HG02840 (cell line): Measurements from ENCODE around the gene CACNG6.
"Not testable (repeated sequence)": the region's sequence is repeated elsewhere in the genome, so short reads cannot be mapped to it uniquely, and the experiment has no call there.

Experiments used
- ATAC-seq: cut with Tn5 transposase; IDR thresholded peaks from one replicate; pipeline ENCODE4 v1.9.1; 2021; ENCODE audit warnings: mild to moderate bottlenecking, moderate library complexity, moderate number of reproducible peaks; ENCODE audit not compliant: unreplicated experiment, low FRiP score

The CACNG6 gene, protein sequence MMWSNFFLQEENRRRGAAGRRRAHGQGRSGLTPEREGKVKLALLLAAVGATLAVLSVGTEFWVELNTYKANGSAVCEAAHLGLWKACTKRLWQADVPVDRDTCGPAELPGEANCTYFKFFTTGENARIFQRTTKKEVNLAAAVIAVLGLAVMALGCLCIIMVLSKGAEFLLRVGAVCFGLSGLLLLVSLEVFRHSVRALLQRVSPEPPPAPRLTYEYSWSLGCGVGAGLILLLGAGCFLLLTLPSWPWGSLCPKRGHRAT

GRCh38 chr19:53991224-53992113 is at the start of gene CACNG6:
Gene CACNG6, plus strand, starts transcription at chr19:53991637. Its CDS starts 1,241 bp downstream, at chr19:53992878.
- no peak for ATAC-seq

DNA sequence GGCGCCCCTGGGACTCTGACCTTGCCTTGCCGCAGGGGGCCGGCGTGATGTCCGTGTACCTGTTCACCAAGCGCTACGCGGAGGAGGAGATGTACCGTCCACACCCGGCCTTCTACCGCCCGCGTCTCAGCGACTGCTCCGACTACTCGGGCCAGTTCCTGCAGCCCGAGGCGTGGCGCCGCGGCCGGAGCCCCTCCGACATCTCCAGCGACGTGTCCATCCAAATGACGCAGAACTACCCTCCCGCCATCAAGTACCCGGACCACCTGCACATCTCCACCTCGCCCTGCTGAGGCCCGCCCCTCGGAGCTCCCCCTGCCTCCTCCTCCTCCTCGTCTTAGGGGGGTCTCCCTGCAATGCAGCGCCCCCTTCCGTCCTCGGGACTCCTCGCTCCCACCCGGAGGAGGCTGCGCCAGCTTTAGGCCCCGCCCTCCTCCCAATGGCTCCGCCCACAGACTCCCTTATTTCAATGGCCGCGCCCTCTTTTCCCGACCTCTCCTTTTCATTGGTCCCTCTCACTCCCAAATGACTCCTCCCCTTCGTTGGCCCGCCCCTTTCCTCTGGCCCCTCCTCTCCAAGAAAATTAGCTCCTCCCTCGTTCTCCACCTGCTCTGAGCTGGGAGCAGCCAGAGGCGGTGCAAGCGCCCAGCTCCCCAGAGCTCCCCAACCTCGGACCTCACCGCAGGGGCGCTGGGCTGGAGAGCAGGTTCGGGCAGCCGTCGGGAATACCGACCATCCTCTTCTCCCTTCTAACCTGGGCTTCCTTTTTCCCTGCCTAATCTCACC is 49.2 kb upstream of the CACNG6 start:
- ATAC-seq = no peak

DNA sequence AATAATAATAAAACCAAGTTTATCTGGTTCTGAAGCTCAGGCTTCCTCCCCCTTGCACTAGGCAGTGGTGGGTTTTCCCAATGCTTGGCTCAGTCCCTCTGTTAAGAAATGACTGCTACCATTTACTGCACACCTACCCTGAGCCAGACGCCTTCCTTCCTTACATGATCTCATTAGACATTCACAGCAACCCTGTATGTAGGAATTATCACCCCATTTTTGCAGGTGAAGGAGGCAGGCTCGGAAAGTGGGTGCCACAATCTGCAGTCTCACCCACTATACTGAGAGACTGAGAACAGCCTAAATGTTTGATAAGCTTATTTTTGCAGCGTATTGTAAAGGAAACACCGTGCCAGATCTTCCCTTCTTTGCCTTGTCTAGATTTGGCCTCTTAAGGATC is 47.0 kb upstream of the CACNG6 start:
- ATAC-seq = no peak

GRCh38 chr19:53944933-53945332 is 46.5 kb upstream of the CACNG6 start:
- ATAC-seq = no peak

- ATAC-seq = no peak
Observed at GRCh38 chr19:53945441-53945840, 46.0 kb upstream of the CACNG6 start.

GRCh38 chr19:53945998-53946397 is 45.4 kb upstream of the CACNG6 start:
- no peak for ATAC-seq

DNA sequence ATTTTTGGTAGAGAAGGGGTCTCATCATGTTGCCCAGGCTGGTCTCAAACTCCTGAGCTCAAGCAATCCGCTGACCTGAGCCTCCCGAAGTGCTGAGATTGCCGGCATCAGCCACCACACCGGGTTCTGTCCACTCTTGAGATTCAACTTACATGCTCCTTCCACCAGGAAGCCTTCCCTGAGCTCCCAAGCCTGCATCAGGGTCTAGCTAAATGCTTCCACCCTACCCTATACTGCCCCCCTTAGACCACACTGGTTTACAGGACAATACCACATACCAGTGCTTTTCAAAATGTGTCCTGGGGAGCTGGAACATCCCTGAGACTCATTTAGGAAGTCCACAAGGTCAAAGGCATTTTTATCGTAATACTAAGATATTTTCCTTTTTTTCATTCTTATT is 43.8 kb upstream of the CACNG6 start:
- ATAC-seq = no peak

DNA sequence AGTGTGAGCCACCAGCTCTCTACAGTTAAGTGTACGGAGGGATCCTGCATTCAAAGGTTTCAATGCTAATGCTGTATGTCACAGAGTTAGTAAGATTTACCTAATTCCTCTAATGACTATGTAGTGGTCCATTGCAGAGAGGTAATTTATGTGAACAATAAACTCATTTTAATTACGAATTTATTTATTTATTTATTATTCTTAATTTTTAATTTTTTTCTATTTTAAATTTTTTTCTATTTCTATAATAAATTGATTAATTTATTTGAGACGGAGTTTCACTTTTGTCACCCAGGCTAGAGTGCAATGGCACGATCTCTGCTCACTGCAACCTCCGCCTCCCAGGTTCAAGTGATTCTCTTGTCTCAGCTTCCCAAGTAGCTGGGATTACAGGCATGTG is 42.8 kb upstream of the CACNG6 start:
- not testable (repeated sequence) for ATAC-seq

DNA sequence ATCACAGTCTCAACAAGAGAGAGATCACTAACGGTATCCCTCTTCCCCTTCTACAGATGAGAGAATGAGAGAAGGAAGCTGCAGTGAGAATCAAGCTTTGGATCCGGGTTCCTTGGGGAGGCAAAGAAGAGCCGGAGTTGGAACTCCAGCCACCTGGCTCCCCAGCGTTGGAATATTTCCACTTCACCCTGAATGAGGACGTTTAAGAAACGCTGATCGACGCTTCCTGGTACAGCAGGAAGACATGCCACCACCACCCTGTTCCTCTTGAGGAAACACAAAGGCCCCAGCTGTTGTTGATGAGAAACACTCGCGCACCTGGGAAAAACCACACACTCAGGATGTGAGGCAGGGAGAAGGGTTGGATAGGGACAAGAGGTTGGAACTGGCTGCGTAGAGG is 40.0 kb upstream of the CACNG6 start:
- no peak for ATAC-seq

- no peak for ATAC-seq
Observed at GRCh38 chr19:53951947-53952346, 39.5 kb upstream of the CACNG6 start.

DNA sequence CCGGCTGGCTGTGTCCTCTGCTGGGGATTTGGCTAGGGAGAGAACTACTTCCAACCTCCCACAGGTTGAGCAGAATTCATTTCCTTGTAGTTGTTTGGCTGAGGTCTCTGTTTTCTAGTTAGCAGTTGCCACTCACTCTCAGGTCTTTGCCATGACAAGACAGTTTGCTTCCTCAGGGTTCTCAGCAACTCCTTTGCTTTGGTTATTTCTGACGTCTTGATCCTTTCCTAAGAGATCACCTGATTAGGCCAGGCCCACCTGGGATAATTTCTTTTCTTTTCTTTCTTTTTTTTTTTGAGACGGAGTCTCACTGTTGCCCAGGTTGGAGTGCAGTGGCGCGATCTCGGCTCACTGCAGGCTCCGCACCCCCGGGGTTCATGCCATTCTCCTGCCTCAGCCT is 38.1 kb upstream of the CACNG6 start:
- ATAC-seq = no peak

DNA sequence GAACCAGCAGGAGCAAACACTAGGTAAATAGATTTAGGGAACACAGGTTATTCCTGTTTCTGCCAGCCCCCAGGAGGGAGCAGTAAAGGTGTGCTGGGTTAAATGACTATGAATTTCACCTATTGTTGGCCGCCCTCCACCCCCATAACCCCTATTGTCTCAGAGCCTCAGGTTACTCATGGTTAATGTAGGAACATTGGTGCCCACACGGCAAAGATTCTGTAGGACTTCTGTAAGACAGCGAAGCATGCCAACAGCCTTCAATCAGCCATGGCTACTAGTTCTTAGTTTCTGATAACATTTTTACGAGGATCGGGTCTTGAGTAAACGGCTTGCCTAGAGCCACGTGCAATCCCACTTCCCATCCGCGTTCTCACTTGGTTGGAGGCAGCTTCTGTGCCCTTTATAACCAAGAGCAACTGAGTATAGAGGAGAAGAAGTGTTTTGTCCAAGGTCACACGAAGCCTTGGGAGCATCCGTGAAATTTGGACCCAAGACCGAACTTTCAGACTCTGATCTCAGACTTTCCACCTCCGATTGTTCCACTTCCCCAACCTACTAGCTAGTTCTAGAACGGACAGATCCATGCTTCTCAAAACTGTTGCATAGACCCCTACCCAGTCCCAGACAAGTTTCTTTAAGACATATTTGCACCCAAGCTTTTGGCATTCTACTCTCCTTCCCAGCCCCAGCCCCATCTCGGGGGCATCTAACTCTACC is 33.8 kb upstream of the CACNG6 start:
- ATAC-seq = no peak

DNA sequence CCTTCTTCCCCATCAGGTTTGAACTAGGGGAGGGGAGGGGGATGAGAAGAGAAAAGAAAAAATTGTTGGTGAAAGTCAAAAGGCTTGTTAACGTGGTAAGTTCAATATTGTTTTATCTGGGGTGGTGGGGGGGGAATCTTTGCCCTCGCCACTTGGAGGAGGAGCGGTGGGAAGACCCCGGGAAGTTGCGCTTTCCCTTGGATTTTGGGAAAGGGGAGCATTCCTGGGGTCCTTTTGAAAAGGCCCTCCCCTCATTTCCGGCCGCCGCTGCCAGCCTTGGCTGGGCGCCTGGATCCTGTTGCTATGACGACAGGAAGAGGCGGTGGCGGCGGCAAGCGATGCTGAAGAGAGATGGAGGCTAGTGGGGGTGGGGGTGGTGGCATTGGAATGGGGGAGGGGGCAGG is 33.3 kb upstream of the CACNG6 start:
- no peak for ATAC-seq

- no peak for ATAC-seq
Observed at GRCh38 chr19:53958823-53959757, 32.3 kb upstream of the CACNG6 start.

DNA sequence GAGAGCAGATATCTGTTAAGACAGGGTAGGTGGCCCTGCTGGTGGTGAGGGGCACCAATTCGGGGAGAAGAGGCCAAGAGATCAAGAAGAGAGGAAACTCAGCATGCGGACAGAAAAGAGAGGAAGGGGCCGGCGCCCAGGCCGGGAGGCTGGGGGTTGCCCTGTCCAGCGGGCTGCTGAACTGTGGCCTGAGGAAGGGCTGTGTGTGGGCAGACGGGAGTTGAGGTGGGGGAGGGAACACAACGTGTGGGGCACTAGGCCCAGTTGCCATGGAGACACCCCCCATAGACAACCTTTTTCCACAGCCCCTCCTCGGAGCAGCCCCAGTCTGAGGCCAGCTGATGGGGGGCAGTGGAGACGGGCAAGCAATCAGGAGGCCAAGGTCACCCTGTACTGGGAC is 31.2 kb upstream of the CACNG6 start:
- no peak for ATAC-seq

GRCh38 chr19:53960886-53961285 is 30.6 kb upstream of the CACNG6 start:
- ATAC-seq = no peak

DNA sequence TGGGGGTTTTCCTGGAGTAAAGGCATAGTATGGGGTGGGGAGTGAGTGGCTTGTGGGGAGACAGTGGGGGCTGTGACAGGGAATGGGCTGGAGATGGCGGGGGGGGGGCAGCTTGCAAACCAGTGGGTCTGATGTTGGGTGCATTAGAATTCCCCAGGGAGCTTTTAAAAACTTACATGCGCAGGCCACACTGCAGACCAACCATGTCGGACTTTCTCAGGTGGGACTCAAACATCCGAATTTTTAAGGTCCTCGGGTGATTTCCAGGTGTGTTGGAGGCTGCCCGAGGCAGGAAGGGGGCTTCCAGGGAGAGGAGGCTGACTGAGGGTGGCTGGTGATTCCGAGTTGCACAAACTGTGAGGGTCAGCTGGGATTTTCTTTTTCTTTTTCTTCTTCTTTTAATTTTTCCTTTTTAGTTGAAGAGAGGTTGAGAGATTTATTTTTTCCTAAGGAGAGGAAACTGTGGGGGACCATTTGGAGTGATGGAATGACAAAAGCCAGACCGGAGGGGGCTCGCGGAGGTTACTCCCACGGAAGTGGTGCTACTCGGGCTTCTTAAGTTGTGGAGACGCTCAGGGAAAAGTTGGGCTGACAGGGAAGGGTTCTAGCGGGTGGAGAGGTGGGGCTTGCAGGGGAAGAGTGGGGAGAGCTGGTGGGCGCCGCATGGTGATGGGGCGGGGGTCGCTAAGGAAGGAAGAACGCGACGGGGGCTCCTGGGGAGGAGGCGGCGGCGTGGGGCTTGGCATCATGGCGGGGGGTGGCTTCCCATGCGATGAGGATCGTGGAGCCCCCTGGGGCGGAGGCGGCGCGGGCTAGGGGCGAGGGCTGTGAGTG is 29.7 kb upstream of the CACNG6 start:
- no peak for ATAC-seq

GRCh38 chr19:53962887-53963431 is 28.5 kb upstream of the CACNG6 start, which contains the start of gene CACNG8:
Gene CACNG8, plus strand, starts transcription at chr19:53962937.
- ATAC-seq = no peak
